ENCODE data around the gene RNF149.
"Not testable (repeated sequence)": the region's sequence is repeated elsewhere in the genome, so short reads cannot be mapped to it uniquely, and the experiment has no call there.

Gene RNF149

DNA sequence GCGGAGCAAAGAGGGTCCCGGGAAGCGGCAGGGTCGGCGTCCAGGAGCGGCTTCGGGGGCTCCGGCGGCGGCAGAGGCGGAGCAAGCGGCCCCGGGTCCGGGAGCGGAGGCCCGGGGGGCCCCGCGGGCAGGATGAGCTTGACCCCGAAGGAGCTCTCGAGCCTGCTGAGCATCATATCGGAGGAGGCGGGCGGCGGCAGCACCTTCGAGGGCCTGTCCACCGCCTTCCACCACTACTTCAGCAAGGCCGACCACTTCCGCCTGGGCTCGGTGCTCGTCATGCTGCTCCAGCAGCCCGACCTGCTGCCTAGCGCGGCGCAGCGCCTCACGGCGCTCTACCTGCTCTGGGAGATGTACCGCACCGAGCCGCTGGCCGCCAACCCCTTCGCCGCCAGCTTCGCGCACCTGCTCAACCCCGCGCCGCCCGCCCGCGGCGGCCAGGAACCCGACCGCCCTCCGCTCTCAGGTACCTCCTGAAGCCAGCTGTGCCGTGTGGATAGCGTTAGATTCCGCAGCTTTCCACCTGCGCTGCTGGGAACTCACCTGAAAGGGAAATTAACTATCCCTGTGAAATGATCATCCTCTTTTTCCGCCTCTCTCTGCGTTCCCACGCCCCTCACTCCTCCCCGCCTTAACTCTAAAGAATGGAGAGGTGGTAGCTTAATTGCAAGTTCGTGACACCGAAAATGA is 55.3 kb downstream of the RNF149 start:
- no peak for DNase-seq

DNA sequence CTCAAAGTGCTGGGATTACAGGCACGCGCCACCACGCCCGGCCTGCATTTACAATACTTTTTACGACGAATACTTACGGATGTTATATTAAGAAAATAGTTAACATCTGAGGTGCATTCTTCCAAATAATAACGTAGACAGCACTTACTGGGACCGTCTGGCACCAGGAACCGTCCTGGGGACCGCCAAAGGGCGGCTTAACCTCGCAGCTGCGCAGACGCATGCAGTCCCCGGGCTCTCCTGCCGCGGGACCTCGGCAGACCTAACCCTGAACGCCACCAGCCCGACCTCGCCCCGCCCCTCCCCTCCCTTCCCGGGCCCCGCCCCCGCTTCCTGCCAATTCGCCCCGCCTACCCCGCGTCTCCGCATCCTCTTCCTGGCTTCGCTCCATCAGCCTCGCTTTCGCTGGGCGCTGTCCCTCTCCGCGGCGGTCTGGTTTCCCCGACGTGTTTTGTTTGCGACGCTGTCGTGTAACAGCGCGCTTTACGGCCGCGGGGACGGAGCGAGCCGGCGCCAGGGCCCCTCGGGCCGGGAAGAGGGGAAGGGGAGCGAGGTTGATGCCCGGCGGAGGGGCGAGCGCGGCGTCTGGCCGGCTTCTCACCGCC is 56.0 kb downstream of the RNF149 start, which contains the start of gene CNOT11:
Gene CNOT11, plus strand, starts transcription at position 479 of the 605 bp plus-strand sequence. Its CDS starts 79 bp downstream, at position 558.
- peak; percentile 84 for DNase-seq

DNA sequence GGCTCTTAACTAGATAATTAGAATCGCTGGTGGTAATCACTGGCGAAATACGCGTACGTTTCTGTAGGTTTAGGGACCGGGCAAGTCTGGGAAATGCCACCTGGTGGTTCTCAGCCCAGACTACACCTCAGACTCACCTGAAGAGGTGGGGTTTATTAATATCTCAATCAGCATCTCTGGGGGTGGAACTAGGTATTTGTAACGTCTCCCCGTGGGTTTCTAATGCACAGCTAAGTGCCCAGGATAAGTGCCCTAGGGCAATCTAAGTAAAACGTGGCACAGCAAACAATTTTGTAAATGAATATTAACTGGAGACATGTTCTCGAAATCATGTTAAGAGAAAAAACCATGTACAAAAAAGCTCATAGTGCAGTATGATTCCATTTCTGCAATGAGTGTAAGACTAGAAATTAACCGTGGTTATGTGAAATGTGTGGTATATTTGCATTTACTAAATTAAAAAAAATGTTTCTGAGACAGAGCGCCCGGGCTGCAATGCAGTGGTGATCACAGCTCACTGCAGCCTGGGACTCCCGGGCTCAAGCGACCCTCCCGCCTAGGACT is 56.6 kb downstream of the RNF149 start:
- no peak for DNase-seq

- not testable (repeated sequence) for DNase-seq
These were observed 57.2 kb downstream of the RNF149 start for GRCh38 chr2:101251246-101251781.

DNA sequence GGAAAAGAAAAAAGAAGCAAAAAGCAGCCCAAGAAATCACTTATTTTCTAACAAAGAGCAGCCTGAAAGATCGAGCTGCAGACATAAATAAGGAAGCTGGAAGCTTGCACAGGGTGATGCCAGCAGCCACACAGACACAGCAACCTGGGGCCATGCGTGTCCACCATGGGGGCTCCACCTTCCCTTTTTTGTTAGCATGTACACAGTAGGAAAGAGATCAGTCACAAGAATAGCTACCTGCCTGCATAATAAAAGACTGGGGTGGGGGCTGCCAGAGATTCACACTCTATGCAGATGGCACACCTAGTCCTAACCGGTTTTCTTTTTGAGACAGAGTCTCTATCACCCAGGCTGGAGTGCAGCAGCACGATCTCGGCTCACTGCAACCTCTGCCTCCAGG is 58.7 kb downstream of the RNF149 start:
- DNase-seq, result no peak

DNA sequence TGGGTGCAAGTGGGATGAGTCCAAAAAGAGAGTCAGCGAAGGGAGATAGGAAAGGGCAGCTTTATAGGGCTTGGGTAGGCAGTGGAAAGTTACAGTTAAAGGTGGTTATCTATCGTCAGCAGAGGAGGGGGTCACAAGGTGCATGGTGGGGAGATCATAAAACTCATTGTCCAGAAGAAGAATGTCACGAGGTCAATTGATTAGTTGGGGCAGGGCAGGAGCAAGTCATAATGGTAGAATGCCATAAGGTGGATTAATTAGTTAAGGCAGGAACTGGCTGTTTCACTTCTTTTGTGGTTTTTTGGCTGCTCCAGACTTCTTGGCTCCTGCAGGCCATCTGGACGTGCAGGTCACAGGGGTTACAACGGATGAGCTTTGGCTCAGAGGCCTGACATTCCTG is 59.7 kb downstream of the RNF149 start:
- not testable (repeated sequence) for DNase-seq

DNA sequence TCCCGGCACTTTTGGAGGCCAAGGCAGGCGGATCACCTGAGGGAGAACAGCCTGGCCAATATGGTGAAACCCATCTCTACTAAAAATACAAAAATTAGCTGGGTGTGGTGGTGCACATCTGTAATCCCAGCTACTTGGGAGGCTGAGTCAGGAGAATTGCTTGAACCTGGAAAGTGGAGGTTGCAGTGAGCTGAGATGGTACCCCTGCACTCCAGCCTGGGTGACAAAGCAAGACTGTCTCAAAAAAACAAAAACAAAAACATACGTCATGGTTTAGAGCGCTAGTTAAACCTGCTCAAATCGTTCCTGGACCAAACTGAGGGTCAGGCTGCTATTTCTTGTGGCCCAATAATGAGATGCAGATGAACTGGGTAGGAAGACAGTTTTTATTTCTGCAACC is 63.0 kb downstream of the RNF149 start:
- DNase-seq, result not testable (repeated sequence)

DNA sequence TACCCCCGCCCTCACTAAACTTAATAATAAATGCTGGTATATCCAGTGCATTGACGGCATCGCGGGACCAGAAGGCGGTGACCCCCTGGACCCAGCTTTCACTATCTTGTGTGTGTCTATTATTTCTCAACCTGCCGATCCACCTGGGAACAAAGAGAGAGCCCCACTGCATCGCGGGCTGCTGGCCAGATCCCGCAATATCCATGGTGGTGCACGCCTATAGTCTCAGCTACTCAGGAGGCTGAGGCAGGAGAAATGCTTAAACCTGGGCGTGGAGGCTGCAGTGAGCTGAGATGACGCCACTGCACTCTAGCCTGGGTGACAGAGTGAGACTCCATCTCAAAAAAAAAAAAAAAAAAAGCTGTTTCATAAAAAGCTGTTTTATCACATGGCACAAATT is 63.6 kb downstream of the RNF149 start:
- DNase-seq, result not testable (repeated sequence)

DNA sequence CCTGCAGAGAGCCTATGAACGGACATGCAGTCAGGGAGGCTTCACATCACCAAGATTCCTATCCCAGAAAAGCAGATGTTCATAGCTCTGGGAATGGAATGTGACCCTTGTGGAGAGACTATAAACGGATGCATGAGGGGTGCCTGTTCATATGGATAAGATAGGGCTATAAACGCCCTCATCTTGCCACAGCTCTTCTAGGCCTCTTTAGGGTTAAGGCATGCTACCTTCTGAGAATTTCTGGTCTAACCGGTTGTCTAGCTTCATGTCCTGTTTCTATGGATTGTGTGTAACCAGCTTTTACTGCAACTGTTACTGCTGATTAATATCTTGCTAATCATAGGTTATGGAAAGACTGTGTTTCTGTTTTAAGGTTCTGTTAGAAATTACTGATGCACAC is 64.1 kb downstream of the RNF149 start:
- not testable (repeated sequence) for DNase-seq

GRCh38 chr2:101241158-101241557 is 67.3 kb downstream of the RNF149 start:
- no peak for DNase-seq

- not testable (repeated sequence) for DNase-seq
These were observed 67.8 kb downstream of the RNF149 start for GRCh38 chr2:101240694-101241093.

- not testable (repeated sequence) for DNase-seq
These were observed 68.8 kb downstream of the RNF149 start for GRCh38 chr2:101239760-101240118.

GRCh38 chr2:101238930-101239759 is 69.4 kb downstream of the RNF149 start:
- DNase-seq, result no peak

DNA sequence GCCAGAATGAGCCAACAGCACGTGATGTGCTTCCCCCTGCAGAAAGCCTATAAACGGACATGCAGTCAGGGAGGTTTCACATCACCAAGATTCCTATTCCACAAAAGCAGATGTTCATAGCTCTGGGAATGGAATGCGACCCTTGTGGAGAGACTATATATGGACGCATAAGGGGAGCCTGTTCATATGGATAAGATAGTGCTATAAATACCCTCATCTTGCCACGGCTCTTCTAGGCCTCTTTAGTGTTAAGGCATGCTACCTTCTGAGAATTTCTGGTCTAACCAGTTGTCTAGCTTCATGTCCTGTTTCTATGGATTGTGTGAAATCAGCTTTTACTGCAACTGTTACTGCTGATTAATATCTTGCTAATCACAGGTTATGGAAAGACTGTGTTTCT is 70.6 kb downstream of the RNF149 start:
- not testable (repeated sequence) for DNase-seq

DNA sequence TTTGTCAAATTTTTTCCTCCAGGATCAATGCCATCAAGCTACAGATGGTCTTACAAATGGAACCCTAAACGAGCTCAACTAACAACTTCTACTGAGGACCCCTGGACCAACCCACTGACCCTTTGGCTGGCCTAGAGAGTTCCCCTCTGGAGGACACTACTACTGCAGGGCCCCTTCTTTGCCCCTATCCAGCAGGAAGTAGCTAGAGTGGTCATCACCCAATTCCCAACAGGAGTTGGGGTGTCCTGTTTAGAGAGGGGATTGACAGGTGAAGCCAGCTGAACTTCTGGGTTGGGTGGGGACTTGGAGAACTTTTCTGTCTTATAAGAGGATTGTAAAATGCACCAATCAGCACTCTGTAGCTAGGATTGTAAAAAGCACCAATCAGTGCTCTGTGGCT is 72.5 kb downstream of the RNF149 start:
- DNase-seq, result not testable (repeated sequence)

- DNase-seq, result no peak
These were observed 74.1 kb downstream of the RNF149 start for GRCh38 chr2:101234169-101234938.

DNA sequence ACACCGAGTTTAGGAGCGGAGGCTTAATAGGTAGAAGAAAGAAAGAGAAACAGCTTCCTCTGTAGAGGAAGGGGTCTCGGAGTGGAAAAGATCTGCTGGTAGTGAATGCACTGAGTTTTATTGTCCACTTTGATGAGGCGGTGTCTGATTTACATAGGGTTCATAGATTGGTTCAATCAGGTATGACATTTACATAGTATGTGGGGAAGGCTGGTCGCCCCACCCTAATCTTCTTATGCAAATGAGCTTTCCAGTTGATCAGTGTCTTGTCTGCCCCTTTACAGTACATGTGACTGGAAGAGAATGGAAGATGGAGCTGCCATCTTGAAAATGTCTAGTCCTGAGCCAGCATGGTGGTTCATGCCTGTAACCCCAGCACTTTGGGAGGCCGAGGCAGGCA is 75.7 kb downstream of the RNF149 start:
- no peak for DNase-seq

DNA sequence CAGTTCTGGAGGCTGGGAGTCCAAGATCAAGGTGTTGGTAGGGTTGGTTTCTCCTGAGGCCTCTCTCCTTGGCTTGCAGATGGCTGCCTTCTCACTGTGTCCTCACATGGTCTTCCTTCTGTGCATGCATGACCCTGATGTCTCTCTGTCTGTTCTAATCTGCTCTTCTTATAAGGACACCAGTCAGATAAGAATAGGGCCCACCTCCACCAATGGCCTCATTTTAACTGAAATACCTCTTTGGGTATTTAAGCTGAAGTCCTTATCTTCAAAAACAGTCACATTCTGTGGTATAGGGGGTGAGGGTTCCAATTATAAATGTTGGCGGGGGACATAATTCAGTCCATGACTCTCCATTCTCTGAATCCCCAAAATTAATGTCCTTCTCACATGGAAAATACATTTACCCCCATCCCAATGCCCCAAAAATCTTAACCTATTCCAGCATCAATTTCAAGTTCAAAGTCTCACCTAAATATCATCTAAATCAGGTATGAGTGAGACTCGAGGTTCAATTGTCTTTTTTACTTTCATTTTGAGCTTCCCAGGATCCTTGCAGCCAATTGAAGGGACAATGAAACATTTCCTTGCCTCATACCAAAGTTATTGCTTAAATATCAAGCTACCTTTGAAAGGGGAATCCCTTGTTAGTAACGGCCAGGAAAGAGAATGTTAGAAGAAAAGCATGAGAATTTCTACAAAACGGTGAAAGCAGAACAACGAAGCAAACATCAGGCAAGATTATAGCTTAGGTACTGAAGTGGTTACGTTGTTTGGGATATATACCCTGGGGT is 76.4 kb downstream of the RNF149 start:
- no peak for DNase-seq

- no peak for DNase-seq
These were observed 77.3 kb downstream of the RNF149 start for GRCh38 chr2:101231240-101231639.

GRCh38 chr2:101230541-101231001 is 77.9 kb downstream of the RNF149 start:
- no peak for DNase-seq
